ENCODE results near the gene ZNF594.
"Not testable (repeated sequence)": the region's sequence is repeated elsewhere in the genome, so short reads cannot be mapped to it uniquely, and the experiment has no call there.

Gene ZNF594

DNA sequence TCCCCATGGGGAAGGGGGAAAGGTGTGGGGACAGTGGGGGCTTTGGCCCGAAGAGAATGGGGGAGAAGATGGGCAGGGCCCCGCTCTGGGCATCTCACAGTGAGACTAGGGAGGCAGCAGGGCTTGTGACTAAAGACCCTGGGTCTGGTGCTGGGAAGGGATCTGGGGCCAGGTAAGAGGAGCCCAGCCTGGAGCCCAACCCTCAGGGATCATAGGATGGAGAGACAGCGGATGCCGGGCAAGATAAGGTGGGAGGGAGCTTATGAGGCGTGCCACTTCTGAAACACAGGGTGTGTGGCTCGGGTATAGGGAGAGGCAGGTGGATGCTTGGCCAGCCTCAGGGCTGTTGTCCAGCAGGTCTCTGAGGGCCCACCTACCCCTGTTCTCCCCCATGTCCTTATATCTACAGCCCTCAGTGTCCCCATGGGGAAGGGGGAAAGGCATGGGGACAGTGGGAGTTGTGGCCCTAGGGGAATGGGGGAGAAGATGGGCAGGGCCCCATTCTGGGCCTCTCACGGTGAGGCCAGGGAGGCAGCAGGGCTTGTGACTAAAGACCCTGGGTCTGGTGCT lies 60.4 kb downstream of the ZNF594 start:
- H3K36me3 ChIP-seq, result no peaks in the 10 kb centered on the region
- TF ChIP-seq, protein P1, sequence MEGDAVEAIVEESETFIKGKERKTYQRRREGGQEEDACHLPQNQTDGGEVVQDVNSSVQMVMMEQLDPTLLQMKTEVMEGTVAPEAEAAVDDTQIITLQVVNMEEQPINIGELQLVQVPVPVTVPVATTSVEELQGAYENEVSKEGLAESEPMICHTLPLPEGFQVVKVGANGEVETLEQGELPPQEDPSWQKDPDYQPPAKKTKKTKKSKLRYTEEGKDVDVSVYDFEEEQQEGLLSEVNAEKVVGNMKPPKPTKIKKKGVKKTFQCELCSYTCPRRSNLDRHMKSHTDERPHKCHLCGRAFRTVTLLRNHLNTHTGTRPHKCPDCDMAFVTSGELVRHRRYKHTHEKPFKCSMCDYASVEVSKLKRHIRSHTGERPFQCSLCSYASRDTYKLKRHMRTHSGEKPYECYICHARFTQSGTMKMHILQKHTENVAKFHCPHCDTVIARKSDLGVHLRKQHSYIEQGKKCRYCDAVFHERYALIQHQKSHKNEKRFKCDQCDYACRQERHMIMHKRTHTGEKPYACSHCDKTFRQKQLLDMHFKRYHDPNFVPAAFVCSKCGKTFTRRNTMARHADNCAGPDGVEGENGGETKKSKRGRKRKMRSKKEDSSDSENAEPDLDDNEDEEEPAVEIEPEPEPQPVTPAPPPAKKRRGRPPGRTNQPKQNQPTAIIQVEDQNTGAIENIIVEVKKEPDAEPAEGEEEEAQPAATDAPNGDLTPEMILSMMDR (IDR thresholded peaks at IDR 0.05; ENCODE audit: low read depth, low read length), result no peak
- no peak overlapping the region for H3K4me3 ChIP-seq (ENCODE audit: low read depth, low read length)
- no peaks in the 10 kb centered on the region for H3K9me3 ChIP-seq (ENCODE audit: severe bottlenecking)
- no peak for DNase-seq
- H3K27ac ChIP-seq, result no peak overlapping the region
- H3K27me3 ChIP-seq (ENCODE audit: insufficient read depth, low read depth, severe bottlenecking), result no peaks in the 10 kb centered on the region

DNA sequence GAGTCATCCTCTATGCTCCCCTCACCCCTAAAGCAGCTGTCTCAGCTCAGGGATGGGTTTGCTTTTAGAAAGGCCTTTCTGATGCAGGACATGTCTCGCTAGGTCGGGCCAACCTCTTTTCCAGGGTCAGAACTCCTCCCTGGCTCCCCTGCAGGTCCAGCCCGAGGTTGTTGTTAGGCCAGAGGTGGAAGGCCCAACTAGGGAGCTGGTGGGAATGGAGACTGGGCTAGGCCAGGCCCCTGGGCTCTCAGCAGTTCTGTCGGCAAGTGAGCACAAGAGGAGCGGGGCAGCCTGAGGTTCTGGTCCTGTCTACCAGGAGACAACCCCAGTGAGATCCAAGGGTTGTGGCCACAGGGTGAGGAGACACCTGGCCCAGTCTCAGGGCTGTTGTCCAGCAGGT lies 61.0 kb downstream of the ZNF594 start:
- DNase-seq; H3K36me3 ChIP-seq; H3K4me3 ChIP-seq (ENCODE audit: low read depth, low read length); H3K27ac ChIP-seq; H3K9me3 ChIP-seq (ENCODE audit: severe bottlenecking); H3K27me3 ChIP-seq (ENCODE audit: insufficient read depth, low read depth, severe bottlenecking): not testable (repeated sequence)

DNA sequence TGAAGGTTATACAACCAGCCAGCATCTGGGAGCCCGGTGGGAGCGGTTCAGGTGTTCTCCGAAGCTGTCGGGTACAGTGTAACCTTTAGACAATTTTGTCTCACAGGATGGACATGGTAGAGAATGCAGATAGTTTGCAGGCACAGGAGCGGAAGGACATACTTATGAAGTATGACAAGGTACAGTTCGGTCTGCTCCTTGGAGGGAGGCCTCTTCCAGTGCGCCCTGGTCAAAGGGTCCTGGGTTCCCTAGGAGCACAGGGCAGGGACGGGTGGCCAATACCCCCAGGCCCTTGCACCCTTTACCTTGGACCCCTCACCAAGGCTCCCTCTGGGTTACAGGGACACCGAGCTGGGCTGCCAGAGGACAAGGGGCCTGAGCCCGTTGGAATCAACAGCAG lies 61.4 kb downstream of the ZNF594 start:
- H3K9me3 ChIP-seq (ENCODE audit: severe bottlenecking); H3K36me3 ChIP-seq; DNase-seq; H3K27me3 ChIP-seq (ENCODE audit: insufficient read depth, low read depth, severe bottlenecking); H3K27ac ChIP-seq; H3K4me3 ChIP-seq (ENCODE audit: low read depth, low read length): not testable (repeated sequence)

DNA sequence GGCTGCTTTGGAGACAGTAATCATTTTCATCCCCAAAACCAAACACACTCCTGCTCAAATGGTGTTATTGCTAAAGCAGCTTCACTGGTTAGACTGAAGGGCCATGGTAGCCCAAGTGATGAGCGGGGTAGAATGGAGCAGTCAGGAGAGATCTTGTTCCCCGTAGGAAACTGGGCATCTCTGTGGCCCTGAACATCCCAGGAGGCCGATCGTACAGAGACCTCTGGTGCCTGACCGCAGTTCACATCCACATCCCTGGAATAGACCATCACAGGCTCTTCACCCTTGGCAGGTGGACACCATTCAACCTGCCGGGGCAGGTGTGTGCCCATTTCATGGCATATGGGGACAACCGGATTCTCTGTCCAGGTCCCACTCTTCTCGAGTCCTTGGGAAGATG lies 61.9 kb downstream of the ZNF594 start:
- not testable (repeated sequence) for H3K4me3 ChIP-seq (ENCODE audit: low read depth, low read length); H3K9me3 ChIP-seq (ENCODE audit: severe bottlenecking); H3K27me3 ChIP-seq (ENCODE audit: insufficient read depth, low read depth, severe bottlenecking); DNase-seq; H3K27ac ChIP-seq; H3K36me3 ChIP-seq
